ENCODE results near the gene ZNF25. TPM values are rescaled to one million over a fixed set of nuclear protein-coding genes. Genes with fewer than 3 reads are reported as not detected.

The ZNF25 gene
- total and polyA plus RNA-seq, 2 experiments from 2014 or later = 0.23 to 0.76 TPM

- no peak for TF ChIP-seq ETS1 (IDR thresholded peaks at IDR 0.05)
- TF ChIP-seq STAT1 (IDR thresholded peaks at IDR 0.05; ENCODE audit: unreplicated experiment) = no peak
- TF ChIP-seq ZNF114 (CRISPR knock-in tag; IDR thresholded peaks at IDR 0.05) = no peak
- no peak for TF ChIP-seq POLR2AphosphoS5 (IDR thresholded peaks at IDR 0.05; ENCODE audit: low read depth)
- TF ChIP-seq CTCF (conservative IDR thresholded peaks at IDR 0.05; ENCODE audit: low read depth in 2 of 2) = no peak
- no peak for TF ChIP-seq ZNF331 (CRISPR knock-in tag; IDR thresholded peaks at IDR 0.05; ENCODE audit: low read depth)
- no peak for TF ChIP-seq REST (IDR thresholded peaks at IDR 0.05; ENCODE audit: unreplicated experiment)
These were observed 4.1 kb downstream of the ZNF25 start (continued) for GRCh38 chr10:37972396-37972795.

- Mint-ChIP-seq H3K9me3 (peaks cover 98% of the 10 kb centered on the region), H3K4me3 (no peak overlapping the region), H3K27ac (no peak overlapping the region), H3K36me3 (ENCODE audit: low read depth) (peaks cover 39% of the 10 kb centered on the region), H3K4me1 (no peaks in the 10 kb centered on the region), H3K27me3 (ENCODE audit: insufficient read depth, low read depth, poor library complexity) (no peaks in the 10 kb centered on the region)
- Histone ChIP-seq H3K4me1 (ENCODE audit: insufficient read depth) (no peaks in the 10 kb centered on the region), H3K27ac (ENCODE audit: low read depth) (no peak overlapping the region), H3K9me2 (ENCODE audit: insufficient read depth) (no peaks in the 10 kb centered on the region), H3K4me2 (no peak overlapping the region), H3K4me3 (no peak overlapping the region), H3K27me3 (ENCODE audit: insufficient read depth) (no peaks in the 10 kb centered on the region), H2AFZ (no peak overlapping the region), H4K20me1 (replicated peaks; ENCODE audit: insufficient read depth) (no peaks in the 10 kb centered on the region), H3K36me3 (ENCODE audit: insufficient read depth) (peaks cover 4% of the 10 kb centered on the region), H3K79me2 (replicated peaks; ENCODE audit: insufficient read depth) (no peaks in the 10 kb centered on the region), H3F3A (replicated peaks; ENCODE audit: low read depth) (no peaks in the 10 kb centered on the region)
- TF ChIP-seq JUNB (IDR thresholded peaks at IDR 0.05; ENCODE audit: unreplicated experiment) (no peak), POLR2AphosphoS5 (IDR thresholded peaks at IDR 0.05; ENCODE audit: low read depth) (no peak)
- no peak for ATAC-seq
- no peak for DNase-seq (ENCODE audit: low spot score)
These were observed 11.4 kb downstream of the ZNF25 start for GRCh38 chr10:37965006-37965405.

Data from GM23338 (cell line).